Dermis blood vessel endothelial cell (primary cell): ENCODE results near the gene GPATCH4. TPM values are rescaled to one million over a fixed set of nuclear protein-coding genes. Genes with fewer than 3 reads are reported as not detected.
A peak's percentile ranks its signal among the peaks of the same experiment; 100 is the strongest.
"Not testable (repeated sequence)": the region's sequence is repeated elsewhere in the genome, so short reads cannot be mapped to it uniquely, and the experiment has no call there.

Source experiments
- DNase-seq: peaks from one replicate; pipeline ENCODE4 v3.0.0; 2010
- total RNA-seq: library from RNA; depleted of rRNA; stranded (reverse); fragments of >200 nt; gene quantifications from 2 replicates; pipeline ENCODE4 v1.2.3, GENCODE V29; 2014

The GPATCH4 gene
- total RNA-seq, 1 donor from 2014 or later: 16.7 TPM

DNA sequence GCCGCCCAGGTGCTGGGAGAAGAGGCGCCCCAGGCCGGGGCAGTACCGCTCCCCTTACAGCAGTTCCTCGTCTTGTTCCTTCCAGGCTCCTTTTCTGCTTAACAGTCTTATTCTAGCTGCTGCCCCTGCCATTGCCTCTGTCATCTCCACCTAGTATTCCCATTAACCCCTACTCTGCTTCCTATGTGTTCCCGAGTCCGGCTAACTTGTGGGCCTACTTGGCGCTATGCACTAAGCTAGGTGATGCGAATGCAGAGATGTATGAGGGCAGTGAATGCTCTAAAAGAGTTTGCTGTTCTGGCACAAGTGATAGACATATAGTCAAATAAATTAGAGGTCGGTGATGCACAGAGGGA is 28.6 kb downstream of the GPATCH4 start:
- no peak for DNase-seq

- peak; percentile 89 for DNase-seq
Measured at GRCh38 chr1:156571919-156572662, 29.2 kb downstream of the GPATCH4 start, which contains the start of gene IQGAP3. Gene IQGAP3, minus strand, starts transcription at chr1:156572565. Its CDS starts 36 bp downstream, at chr1:156572529.

DNA sequence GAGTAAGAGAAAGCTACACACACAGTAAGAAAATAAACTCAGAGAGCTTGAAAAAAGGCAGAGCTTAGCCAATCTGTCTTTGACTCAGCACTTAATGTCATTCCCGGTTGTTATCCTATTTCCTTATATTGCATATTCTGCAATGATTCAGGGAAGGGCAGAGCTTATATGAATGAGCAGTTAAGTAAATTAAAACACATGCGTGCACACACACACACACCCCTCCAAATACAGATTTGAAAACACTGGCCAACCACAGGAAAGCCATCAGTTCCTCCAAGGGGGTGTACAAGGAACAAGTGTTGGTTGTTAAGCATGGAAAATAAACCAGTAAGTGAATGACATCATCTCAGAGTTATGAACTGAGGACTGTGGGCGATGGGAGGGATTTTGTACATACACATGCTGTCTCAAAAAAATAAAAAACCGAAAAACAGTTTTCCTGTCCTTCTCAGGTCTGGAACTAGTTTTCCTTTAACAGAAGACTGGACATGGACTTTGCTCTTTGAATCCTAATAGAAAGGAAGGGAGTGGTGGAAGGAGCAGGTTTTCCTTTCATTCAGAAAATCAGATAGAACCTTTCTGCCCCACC is 29.9 kb downstream of the GPATCH4 start:
- peak; percentile 90 for DNase-seq

DNA sequence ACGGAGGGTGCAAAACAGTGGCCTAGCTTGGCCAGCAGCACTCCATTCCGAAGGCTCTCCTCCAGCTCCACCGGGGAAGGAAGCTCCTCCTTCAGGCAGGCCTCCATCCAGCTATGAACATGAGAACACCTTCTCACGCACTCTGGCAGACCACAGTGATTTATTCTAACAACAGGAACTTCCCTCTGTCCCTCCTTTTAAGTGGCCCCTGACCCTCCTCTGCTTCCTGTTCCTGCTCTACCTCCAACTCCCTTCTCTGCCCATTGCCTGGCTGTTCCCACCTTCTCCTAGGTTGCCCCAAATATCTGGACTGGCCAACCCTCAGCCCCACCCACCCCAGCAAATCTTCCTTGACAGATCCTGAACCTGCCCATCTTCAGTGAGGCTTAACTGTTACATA is 34.8 kb downstream of the GPATCH4 start:
- DNase-seq: no peak

- DNase-seq: no peak
Measured at GRCh38 chr1:156565519-156565918, 35.8 kb downstream of the GPATCH4 start.

GRCh38 chr1:156560585-156561163 is 40.6 kb downstream of the GPATCH4 start:
- DNase-seq: no peak

- DNase-seq: no peak
Measured at GRCh38 chr1:156559797-156560385, 41.4 kb downstream of the GPATCH4 start.

DNA sequence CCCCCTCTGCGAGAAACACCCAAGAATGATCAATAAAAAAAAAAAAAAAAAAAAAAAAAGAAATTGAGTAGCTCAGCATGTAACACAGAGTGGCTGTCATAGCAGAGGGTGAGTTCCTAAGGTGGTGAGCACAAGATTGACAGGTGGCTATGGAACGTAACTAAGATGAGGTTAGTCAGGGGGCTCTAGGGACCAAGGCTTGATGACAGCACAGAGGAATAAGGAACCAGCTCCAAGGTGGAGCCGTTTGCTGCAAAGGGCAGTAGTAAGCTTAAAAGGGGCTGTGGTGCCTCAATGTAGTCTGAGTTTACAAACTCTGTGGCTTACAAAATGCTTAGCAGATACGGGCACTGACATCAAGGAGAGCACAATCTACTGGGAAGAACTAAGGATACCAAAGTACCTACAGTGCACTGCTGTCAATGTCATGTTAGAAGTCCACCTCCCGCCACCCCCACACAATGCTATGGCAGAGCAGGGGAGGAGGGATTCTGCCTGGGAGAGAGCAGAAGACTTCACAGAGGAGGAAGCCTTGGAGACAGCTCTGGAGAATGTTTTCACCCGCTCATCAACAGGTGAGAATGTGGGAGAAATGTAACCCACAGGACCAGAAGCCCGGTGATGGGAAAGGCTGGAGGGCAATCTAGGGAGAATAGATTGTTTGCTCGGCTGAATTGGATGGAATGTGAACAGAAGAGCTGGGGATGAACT is 42.0 kb downstream of the GPATCH4 start:
- no peak for DNase-seq

DNA sequence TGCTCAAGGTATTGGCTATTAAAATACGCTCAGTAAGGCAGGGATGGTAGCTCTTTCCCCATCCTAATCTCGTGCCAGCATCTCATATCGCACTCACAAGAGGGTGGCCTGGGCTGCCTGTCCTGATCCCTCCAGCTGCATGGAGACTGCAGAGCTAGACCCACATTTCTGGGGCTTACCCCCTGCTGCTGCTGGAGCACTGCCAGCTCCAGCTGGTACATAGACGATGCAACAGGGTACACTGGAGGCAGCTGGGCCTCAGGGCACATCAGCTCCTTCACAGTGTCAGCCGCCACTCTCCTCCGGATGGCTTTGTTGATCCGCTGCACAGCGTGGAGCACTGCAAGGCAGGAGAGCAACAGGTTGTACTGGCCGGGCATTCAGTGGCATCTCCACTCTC is 44.9 kb downstream of the GPATCH4 start:
- no peak for DNase-seq

DNA sequence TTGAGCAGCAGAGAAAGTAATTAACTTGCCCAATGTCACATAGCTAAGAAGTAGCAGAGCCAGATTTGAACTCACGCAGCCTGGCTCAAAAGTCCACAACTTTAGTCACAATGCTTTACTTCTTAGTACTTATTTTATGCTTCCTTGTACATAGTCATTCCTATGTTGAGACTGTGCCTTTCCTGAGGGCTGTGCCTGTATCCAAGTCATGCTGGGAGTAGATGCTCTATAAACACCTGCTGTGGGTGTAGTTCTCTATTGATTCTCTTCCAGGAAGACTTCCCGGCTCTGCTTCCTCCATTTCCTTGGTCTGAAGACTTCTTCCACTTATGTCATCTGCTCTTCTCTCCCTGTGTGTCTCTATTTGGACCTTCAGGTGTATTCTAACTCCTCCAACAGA is 45.6 kb downstream of the GPATCH4 start:
- no peak for DNase-seq

DNA sequence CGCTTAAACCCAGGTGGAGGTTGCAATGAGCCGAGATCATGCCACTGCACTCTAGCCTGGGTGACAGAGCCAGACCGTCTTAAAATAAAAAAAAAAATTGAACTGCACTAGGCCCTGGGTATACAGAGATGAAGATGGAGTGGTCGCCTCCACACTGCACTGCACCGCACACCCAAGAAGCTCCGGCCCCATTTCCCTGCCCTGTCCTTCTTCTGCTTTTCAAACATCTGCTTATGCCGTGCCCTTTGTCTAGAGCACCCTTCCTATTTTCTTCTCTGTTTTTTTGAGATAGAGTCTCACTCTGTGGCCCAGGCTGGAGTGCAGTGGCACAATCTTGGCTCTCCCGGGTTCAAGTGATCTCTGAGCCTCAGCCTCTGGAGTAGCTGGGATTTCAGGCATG is 46.3 kb downstream of the GPATCH4 start:
- no peak for DNase-seq

DNA sequence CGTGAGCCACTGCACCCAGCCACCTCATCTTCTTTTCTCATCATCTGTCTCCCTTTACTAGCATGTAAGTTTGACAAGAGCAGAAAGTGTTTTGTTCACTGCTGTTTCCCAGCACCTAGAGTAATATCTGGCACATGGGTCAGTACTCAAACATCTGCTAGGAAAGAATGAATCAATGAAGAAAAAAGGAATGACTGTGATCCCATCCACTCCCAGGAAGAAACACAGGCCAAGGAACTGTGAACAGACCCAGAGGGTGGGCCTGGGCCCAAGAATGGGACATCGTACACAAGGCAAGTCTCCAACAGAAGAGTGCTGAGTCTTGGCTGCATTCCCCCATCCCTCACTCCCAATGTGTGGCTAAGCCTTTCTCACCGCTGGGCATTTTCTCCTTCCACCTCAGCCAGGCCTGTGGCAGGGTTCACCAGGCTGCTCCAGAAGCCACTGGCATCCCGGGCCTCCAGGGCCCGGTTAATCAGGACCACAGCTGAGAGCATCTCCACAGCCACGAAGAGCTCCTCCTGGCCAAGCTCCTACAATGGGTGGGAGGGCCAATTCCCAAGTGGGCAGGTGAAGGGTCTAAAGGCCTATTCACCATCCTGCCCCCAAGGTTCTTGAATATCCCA is 47.3 kb downstream of the GPATCH4 start:
- DNase-seq: no peak

DNA sequence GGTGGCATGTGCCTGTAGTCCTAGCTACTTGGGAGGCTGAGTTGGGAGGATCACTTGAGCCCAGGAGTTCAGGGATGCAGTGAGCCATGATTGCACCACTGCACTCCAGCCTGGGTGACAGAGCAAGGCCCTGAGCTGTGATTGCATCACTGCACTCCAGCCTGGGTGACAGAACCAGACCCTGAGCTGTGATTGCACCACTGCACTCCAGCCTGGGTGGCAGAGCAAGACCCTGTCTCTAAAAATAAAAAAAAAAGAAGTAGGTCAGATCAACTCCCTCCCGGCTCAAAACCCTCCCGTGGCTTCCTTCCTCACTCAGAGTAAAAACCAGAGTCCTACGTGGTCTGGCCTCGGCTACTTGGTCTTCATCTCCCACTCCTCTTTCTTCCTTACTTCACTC is 48.3 kb downstream of the GPATCH4 start:
- DNase-seq: not testable (repeated sequence)

DNA sequence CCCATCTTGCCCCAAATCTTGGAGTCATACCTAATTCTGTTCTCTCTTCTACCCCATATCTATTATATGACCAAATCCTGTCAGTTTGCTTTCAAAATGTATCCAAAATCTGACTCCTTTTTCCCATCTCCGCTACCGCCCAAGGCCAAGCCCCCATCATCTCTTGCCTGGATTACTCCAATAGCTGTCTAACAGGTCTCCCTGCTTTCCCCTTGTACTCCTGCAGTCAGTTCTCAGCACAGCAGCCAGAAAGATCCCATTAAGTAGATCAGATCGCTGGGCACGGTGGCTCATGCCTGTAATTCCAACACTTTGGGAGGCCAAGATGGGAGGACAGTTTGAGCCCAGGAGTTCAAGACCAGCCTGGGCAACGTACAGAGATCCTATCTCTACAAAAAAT is 48.8 kb downstream of the GPATCH4 start:
- no peak for DNase-seq

- DNase-seq: no peak
Measured at GRCh38 chr1:156551869-156552268, 49.4 kb downstream of the GPATCH4 start.

GRCh38 chr1:156551066-156551643 is 50.1 kb downstream of the GPATCH4 start:
- no peak for DNase-seq

GRCh38 chr1:156550346-156550745 is 50.9 kb downstream of the GPATCH4 start:
- no peak for DNase-seq

DNA sequence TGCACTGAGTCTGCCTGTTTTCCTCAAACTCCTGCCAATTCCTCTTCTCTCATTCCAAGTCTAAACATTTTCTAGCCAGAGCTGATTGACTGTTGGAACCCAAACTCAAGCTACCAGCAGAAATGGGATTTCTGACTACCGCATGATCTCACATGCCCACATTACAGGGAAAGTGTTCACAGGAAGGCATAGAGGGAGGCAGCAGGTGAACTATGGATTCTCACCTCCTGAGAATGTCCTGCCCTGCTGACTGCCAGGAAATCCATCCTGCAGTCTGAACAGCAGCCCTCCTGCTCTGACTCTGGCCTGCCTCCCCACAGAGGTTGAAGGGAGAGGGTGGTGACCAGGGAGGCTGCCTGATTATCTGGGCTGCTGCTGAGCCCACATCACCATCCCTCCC is 51.4 kb downstream of the GPATCH4 start:
- no peak for DNase-seq

DNA sequence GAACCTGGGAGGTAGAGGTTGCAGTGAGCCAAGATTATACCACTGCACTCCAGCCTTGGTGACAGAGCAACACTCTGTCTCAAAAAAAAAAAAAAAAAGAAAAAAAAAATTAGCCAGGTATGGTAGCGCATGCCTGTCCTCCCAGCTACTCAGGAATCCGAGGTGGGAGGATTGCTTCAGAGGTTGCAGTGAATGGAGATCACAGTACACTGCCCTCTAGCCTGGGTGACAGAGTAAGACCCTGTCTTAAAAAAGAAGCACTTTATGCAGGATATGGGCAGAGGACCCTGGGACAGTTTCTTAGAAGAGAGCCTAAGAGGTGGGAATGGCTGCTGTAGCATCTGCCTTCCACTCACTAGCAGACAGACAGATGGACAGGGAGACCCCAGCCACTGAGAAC is 51.9 kb downstream of the GPATCH4 start:
- no peak for DNase-seq

- no peak for DNase-seq
Measured at GRCh38 chr1:156547982-156548381, 53.3 kb downstream of the GPATCH4 start.

DNA sequence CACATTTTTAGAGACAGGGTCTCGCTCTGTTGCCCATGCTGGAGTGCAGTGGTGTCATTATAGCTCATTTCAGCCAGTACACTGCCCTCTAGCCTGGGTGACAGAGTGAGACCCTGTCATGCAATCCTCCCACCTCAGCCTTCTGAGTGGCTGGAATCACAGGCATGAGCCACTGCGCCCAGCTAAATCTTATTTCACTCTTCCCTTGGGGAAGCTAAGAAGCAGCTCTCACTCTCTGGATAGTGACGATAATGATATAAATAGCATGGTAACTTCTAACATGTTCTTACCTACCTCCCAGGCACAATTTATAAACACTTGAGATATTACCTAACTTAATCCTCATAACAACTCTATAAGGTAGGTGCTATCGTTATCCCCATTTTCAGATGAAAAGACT is 53.8 kb downstream of the GPATCH4 start:
- no peak for DNase-seq

GRCh38 chr1:156546267-156546666 is 55.0 kb downstream of the GPATCH4 start:
- DNase-seq: no peak
